SK-N-SH (cell line): Measurements from ENCODE around the gene NLRC5. TPM values are rescaled to one million over a fixed set of nuclear protein-coding genes. Genes with fewer than 3 reads are reported as not detected.
A peak's percentile ranks its signal among the peaks of the same experiment; 100 is the strongest.

Experiments used
- CTCF ChIA-PET: fragments of 300-600, 350-600 bp; formaldehyde crosslinking; extraction: SDS; loops from one replicate; lab custom pipeline; 2021; lab: Yijun Ruan, JAX
- POLR2A ChIA-PET: fragments of 350-600 bp; sonication (Branson Sonifier 250); formaldehyde crosslinking; extraction: SDS; loops from one replicate; lab custom pipeline; 2020; ENCODE audit warnings: antibody characterized with exemption, inconsistent platforms; lab: Yijun Ruan, JAX
- DNase-seq: peaks from one replicate; pipeline ENCODE4 v3.0.0; 2012
- H2AFZ ChIP-seq: fragments of 200-600 bp; sonication (generic); 2 replicates; pipeline ENCODE4 v1.8.1; 2016; ENCODE audit warnings: antibody characterized with exemption, mild to moderate bottlenecking, low read depth
- H3F3A ChIP-seq: fragments of 200-600 bp; sonication (generic); replicated peaks from 2 replicates; pipeline ENCODE3; 2016; ENCODE audit warnings: antibody characterized with exemption, mild to moderate bottlenecking; ENCODE audit not compliant: insufficient read depth
- H3K27ac ChIP-seq, 2 experiments: fragments of 200-500 bp in 1 of 2; fragments of 200-600 bp in 1 of 2; sonication (Bioruptor generic) in 1 of 2; sonication (generic), shearing (Covaris generic) in 1 of 2; 2 replicates each; pipeline versions ENCODE4 v1.5.1 to v1.6.1; 2014 to 2016; ENCODE audit warnings: low read depth in 2 of 2, inconsistent platforms in 1 of 2, low read length in 1 of 2, mild to moderate bottlenecking in 1 of 2, mixed read lengths in 1 of 2
- H3K27me3 ChIP-seq: fragments of 200-600 bp; sonication (generic), shearing (Covaris generic); 2 replicates; pipeline ENCODE4 v1.6.1; 2016; ENCODE audit warnings: mixed run types; ENCODE audit not compliant: insufficient read depth
- H3K36me3 ChIP-seq, 2 experiments: fragments of 200-500 bp in 1 of 2; fragments of 200-600 bp in 1 of 2; sonication (Bioruptor generic) in 1 of 2; sonication (generic) in 1 of 2; replicated peaks in 1 of 2; 2 replicates each; pipeline versions ENCODE3 to v1.5.1; 2014 to 2016; ENCODE audit warnings: low read length in 1 of 2, mild to moderate bottlenecking in 1 of 2; ENCODE audit not compliant: insufficient read depth in 2 of 2, control insufficient read depth in 1 of 2
- H3K4me1 ChIP-seq, 2 experiments: fragments of 200-500 bp in 1 of 2; fragments of 200-600 bp in 1 of 2; sonication (Bioruptor generic) in 1 of 2; sonication (generic), shearing (Covaris generic) in 1 of 2; 2 replicates each; pipeline versions ENCODE4 v1.5.1 to v1.6.1; 2014 to 2016; ENCODE audit warnings: low read depth in 1 of 2, low read length in 1 of 2, mixed run types in 1 of 2; ENCODE audit not compliant: insufficient read depth in 2 of 2, control insufficient read depth in 1 of 2
- H3K4me2 ChIP-seq: fragments of 200-600 bp; sonication (generic), shearing (Covaris generic); 2 replicates; pipeline ENCODE4 v1.6.1; 2017; ENCODE audit warnings: mixed run types
- H3K4me3 ChIP-seq, 2 experiments: fragments of 200-500 bp in 1 of 2; fragments of 200-600 bp in 1 of 2; sonication (Bioruptor generic) in 1 of 2; sonication (generic), shearing (Covaris generic) in 1 of 2; 2 replicates each; pipeline versions ENCODE4 v1.5.1 to v1.8.1; 2014 to 2016; ENCODE audit warnings: low read depth in 2 of 2, inconsistent platforms in 1 of 2, low read length in 1 of 2, mild to moderate bottlenecking in 1 of 2, mixed read lengths in 1 of 2, moderate library complexity in 1 of 2
- H3K79me2 ChIP-seq: fragments of 200-600 bp; sonication (generic); 2 replicates; pipeline ENCODE4 v1.8.1; 2017; ENCODE audit warnings: mild to moderate bottlenecking; ENCODE audit not compliant: insufficient read depth
- H3K9ac ChIP-seq: fragments of 200-600 bp; sonication (generic); 2 replicates; pipeline ENCODE4 v1.6.1; 2017; ENCODE audit warnings: mixed run types
- H3K9me2 ChIP-seq: fragments of 200-600 bp; sonication (generic); 2 replicates; pipeline ENCODE4 v1.6.1; 2017; ENCODE audit warnings: mixed run types
- H3K9me3 ChIP-seq: fragments of 200-600 bp; sonication (generic); 2 replicates; pipeline ENCODE4 v1.6.1; 2017; ENCODE audit warnings: mixed run types, mild to moderate bottlenecking, moderate library complexity
- H4K20me1 ChIP-seq: fragments of 200-600 bp; sonication (generic); 2 replicates; pipeline ENCODE4 v1.6.1; 2017; ENCODE audit warnings: mild to moderate bottlenecking, mixed run types; ENCODE audit not compliant: insufficient read depth
- CHD2 ChIP-seq: fragments of 150-350 bp; IDR thresholded peaks from 2 replicates; pipeline ENCODE4 v1.6.1; 2018; ENCODE audit warnings: low read length; ENCODE audit not compliant: partially characterized antibody
- EZH2phosphoT487 ChIP-seq: fragments of 200-600 bp; sonication (generic); IDR thresholded peaks from 2 replicates; pipeline ENCODE4 v1.6.1; 2017; ENCODE audit warnings: low read depth, mixed run types, mild to moderate bottlenecking, antibody characterized with exemption, moderate library complexity, borderline replicate concordance
- FOXM1 ChIP-seq: IDR thresholded peaks from 2 replicates; pipeline ENCODE4 v1.4.0; 2012; ENCODE audit warnings: low read depth, mild to moderate bottlenecking
- GABPA ChIP-seq: IDR thresholded peaks from 2 replicates; pipeline ENCODE4 v1.4.0; 2012; ENCODE audit warnings: low read depth, mild to moderate bottlenecking
- GATA2 ChIP-seq: sonication (generic); formaldehyde crosslinking; IDR thresholded peaks from 2 replicates; pipeline ENCODE4 v1.5.0; 2020; ENCODE audit warnings: mild to moderate bottlenecking, missing genetic modification reagents
- MEF2A ChIP-seq: IDR thresholded peaks from 2 replicates; pipeline ENCODE4 v1.4.0; 2012; ENCODE audit warnings: low read depth, borderline replicate concordance
- MXI1 ChIP-seq: IDR thresholded peaks from 2 replicates; pipeline ENCODE4 v1.6.1; 2012; ENCODE audit warnings: mild to moderate bottlenecking, low read depth, low read length, improper control_type of control experiment
- POLR2AphosphoS5 ChIP-seq: IDR thresholded peaks from 2 replicates; pipeline ENCODE4 v1.6.1; 2012; ENCODE audit warnings: low read depth, low read length
- RXRA ChIP-seq: IDR thresholded peaks from 2 replicates; pipeline ENCODE4 v1.4.0; 2012; ENCODE audit warnings: low read depth, mild to moderate bottlenecking, borderline replicate concordance
- SMC3 ChIP-seq: IDR thresholded peaks from 2 replicates; pipeline ENCODE4 v1.6.1; 2012; ENCODE audit warnings: low read depth, low read length, improper control_type of control experiment
- USF1 ChIP-seq: IDR thresholded peaks from 2 replicates; pipeline ENCODE4 v1.4.0; 2012; ENCODE audit warnings: low read depth, borderline replicate concordance
- USF2 ChIP-seq: fragments of 150-350 bp; IDR thresholded peaks from 2 replicates; pipeline ENCODE4 v1.6.1; 2017; ENCODE audit warnings: antibody characterized with exemption, low read length, low read depth, borderline replicate concordance
- WGBS: methylation state at CpG from one replicate; pipeline ENCODE4 v1.1.6; 2017; ENCODE audit warnings: low lambda C conversion rate; 5-methylcytosine and 5-hydroxymethylcytosine counted together
- polyA plus RNA-seq, 3 experiments: library from polyadenylated mRNA; depleted of rRNA; stranded (reverse); fragments of >200 nt; gene quantifications; 2 replicates each; pipeline ENCODE4 v1.2.3, GENCODE V29; 2012

NLRC5 gene
- polyA plus RNA-seq, 1 of the 3 experiments (the other 2 are of a cell fraction) = 6.5 TPM

- DNase-seq = no peak
- Histone ChIP-seq H3K9me2 (no peaks in the 10 kb centered on the region), H3K4me1 (peaks cover 0 to 15% of the 10 kb centered on the region in 2 experiments; a peak in 1 of 4 replicates), H3K4me2 (no peak overlapping the region), H3K9ac (no peak overlapping the region), H3K36me3 (peaks cover 0 to 7% of the 10 kb centered on the region in 2 experiments), H4K20me1 (0 out of 2 replicates have a peak, but pooled peaks cover 2% of the 10 kb centered on the region), H3K79me2 (no peaks in the 10 kb centered on the region), H3F3A (peaks cover 4% of the 10 kb centered on the region), H2AFZ (no peak overlapping the region), H3K27me3 (no peaks in the 10 kb centered on the region), H3K9me3 (no peaks in the 10 kb centered on the region), H3K4me3 (no peak overlapping the region)
- CTCF ChIA-PET = interaction anchor here (1.2 to 1.8 kb wide), 3 partner anchors 11 to 29 kb away, joined by 3 to 9 read pairs (median 7); partner anchors contain the start of gene CPNE2
- 83% methylated on average over 3 of the region's 5 CpGs for WGBS
- POLR2A ChIA-PET = no interaction called here
- TF ChIP-seq EZH2phosphoT487 (no peak), FOXM1 (no peak), GATA2 (CRISPR knock-in tag) (no peak), MXI1 (no peak)
- TF ChIP-seq, all 33 proteins: peak for 0
- H3K27ac ChIP-seq = no peak overlapping the region
These were observed 124.3 kb downstream of the NLRC5 start for GRCh38 chr16:57113664-57114063.

GRCh38 chr16:57115168-57115513, 125.8 kb downstream of the NLRC5 start:
- peaks cover 0 to 15% of the 10 kb centered on the region in 2 experiments; a peak in 1 of 4 replicates for H3K4me1 ChIP-seq
- H2AFZ ChIP-seq = no peak overlapping the region
- WGBS = 58% methylated on average over 6 of the region's 10 CpGs
- H3K9me3 ChIP-seq = no peaks in the 10 kb centered on the region
- TF ChIP-seq CHD2 (no peak), GABPA (no peak), POLR2AphosphoS5 (no peak), SMC3 (no peak), RXRA (no peak)
- H3K4me2 ChIP-seq = peak overlapping the region; percentile 7; the same call in 1 of the 2 replicates
- H4K20me1 ChIP-seq = 0 out of 2 replicates have a peak, but pooled peaks cover 2% of the 10 kb centered on the region
- H3F3A ChIP-seq = peaks cover 4% of the 10 kb centered on the region
- H3K27ac ChIP-seq = peak overlapping the region; percentile 17 to 57; a peak in 3 of 4 replicates
- peaks cover 0 to 7% of the 10 kb centered on the region in 2 experiments for H3K36me3 ChIP-seq
- H3K4me3 ChIP-seq = no peak overlapping the region
- ChIA-PET POLR2A (no interaction called here), CTCF (no interaction called here)
- no peak for DNase-seq
- H3K27me3 ChIP-seq = no peaks in the 10 kb centered on the region
- no peaks in the 10 kb centered on the region for H3K79me2 ChIP-seq
- no peaks in the 10 kb centered on the region for H3K9me2 ChIP-seq
- H3K9ac ChIP-seq = no peak overlapping the region

- peak; percentile 70 for DNase-seq
- no peak overlapping the region for H3K4me3 ChIP-seq
- POLR2A ChIA-PET = no interaction called here
- peaks cover 4% of the 10 kb centered on the region for H3F3A ChIP-seq
- no peaks in the 10 kb centered on the region for H3K27me3 ChIP-seq
- WGBS = 76% methylated on average over 18 of the region's 25 CpGs
- no peaks in the 10 kb centered on the region for H3K9me3 ChIP-seq
- H3K36me3 ChIP-seq = peaks cover 0 to 7% of the 10 kb centered on the region in 2 experiments
- H3K79me2 ChIP-seq = no peaks in the 10 kb centered on the region
- CTCF ChIA-PET = no interaction called here
- TF ChIP-seq USF1 = peak; percentile 76
- peak; percentile 32; the same call in 1 of the 2 replicates for TF ChIP-seq USF2
- TF ChIP-seq MEF2A = no peak
- H3K9me2 ChIP-seq = no peaks in the 10 kb centered on the region
- H3K4me1 ChIP-seq = peaks cover 0 to 15% of the 10 kb centered on the region in 2 experiments; a peak in 1 of 4 replicates
- H4K20me1 ChIP-seq = 0 out of 2 replicates have a peak, but pooled peaks cover under 1% of the 10 kb centered on the region
- no peak overlapping the region for H3K9ac ChIP-seq
- H2AFZ ChIP-seq = no peak overlapping the region
- H3K4me2 ChIP-seq = peak overlapping the region; percentile 7; the same call in 1 of the 2 replicates
- peak overlapping the region; percentile 51 to 57 for H3K27ac ChIP-seq
These were observed 126.3 kb downstream of the NLRC5 start for GRCh38 chr16:57115514-57116182.
